Stimulated activated CD8-positive, alpha-beta memory T cell treated with anti-CD3 and anti-CD28 coated beads, Interleukin-4, amount 100 ng/mL, for 4 hours (primary cell): ENCODE measurements around the gene TIMP4.
A peak's percentile ranks its signal among the peaks of the same experiment; 100 is the strongest.

Experiments
- DNase-seq, 2 donors: peaks; one replicate each; pipeline ENCODE4 v3.0.0-alpha.2; 2020; ENCODE audit warnings: low read depth in 2 of 2, low spot score in 1 of 2

Gene TIMP4

DNA sequence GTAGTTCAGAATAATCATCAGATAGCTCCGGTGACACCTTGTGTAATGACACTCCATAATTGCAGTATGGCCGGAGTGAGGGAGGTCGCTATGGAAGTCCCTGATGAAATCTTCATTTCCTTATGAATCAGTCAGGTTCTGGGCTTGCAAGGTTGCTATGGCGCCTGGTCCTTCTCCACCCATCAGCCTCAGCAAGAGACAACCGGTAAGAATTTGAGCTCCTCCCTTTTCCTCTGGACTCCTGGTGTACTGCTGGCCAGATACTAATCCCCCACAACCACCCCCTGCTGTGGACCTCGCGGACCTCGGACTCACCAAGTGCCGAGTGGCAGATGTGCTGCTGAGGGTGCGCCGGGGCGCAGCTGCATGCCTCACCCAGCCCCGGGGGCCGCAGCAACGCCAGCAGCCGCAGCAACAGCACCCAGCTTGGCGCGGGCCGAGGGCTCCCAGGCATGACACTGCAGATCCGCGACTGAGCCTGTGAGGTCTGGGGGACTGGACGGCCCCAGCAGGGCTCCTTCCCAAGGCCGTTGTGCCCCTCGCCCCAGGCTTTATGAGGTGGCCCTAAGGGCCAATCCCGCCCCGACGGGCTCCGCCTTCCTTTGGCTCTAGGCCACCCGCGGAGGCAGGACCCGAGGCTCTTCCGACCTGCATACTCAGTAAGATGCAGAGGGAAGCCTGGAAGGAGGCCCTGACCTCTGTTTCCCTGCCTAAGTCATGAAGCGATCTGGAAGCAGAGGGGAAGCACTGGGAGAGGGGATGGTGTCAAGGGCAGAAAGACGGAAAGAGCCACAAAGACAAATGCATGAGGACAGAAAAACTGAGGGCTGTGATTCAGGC, at the start of gene TIMP4:
TSS of gene TIMP4 (minus strand) at position 526 of the 840 bp plus-strand sequence. CDS start at position 454, 72 bp downstream.
- DNase-seq, result no peak

DNA sequence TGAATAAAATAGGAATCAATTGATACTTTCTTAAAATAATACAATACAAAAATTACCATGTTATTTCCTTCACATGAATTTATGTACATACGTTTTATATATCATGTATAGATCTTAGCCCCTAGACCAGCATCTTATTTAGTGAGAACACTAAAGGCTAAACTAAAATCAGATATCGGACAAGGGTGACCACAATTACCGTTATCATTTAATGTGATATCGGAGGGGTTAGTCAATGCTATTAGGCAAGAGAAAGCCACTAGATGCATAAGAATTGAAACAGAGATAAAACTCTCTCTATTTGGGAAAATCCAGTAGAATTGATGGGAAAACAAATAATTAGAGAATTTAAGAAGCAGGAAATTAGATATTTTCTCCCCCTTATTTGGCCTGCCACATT, 46.5 kb upstream of the TIMP4 start:
- no peak for DNase-seq

- no peak for DNase-seq
Observed at GRCh38 chr3:12201813-12202212, 43.1 kb upstream of the TIMP4 start.

DNA sequence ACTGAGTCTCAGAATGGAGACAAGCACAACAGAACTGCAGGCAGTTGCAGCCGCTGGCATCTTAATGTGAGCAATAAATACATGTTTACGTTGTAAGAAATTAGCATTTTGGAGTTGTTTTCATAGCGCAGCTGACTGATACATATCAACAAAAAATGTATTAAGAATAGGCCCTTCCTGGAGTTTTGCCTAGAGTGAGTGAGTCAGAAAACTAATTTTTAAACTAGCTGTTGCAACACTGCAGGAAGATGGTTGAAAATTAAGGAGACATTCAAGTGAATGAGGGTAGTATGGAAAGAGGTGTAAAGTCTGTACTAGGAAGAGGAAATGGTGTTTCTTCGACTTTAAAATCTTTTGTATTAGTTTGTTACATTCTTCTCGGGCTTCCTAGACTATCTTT, 39.6 kb upstream of the TIMP4 start:
- DNase-seq, result no peak

DNA sequence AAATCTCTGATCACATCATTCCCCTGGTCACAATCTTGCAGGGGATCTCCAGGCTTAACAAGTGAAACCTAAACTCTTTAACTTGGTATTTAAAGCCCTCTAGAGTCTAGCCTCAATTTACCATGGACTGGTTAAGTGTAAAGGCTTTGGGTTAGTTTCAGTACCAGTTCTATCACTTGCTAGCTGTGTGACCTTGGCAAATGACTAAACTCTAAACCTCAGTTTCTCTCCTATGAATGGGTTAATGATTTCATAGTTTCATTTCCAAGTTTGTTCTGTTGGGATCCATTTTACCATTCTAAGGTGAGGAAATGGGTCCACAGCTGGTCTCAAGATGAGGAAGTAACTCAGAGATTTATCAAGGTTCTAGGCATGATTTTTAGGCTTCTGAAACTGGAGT, 38.8 kb upstream of the TIMP4 start:
- no peak for DNase-seq

- no peak for DNase-seq
Observed at GRCh38 chr3:12196684-12197083, 38.0 kb upstream of the TIMP4 start.

DNA sequence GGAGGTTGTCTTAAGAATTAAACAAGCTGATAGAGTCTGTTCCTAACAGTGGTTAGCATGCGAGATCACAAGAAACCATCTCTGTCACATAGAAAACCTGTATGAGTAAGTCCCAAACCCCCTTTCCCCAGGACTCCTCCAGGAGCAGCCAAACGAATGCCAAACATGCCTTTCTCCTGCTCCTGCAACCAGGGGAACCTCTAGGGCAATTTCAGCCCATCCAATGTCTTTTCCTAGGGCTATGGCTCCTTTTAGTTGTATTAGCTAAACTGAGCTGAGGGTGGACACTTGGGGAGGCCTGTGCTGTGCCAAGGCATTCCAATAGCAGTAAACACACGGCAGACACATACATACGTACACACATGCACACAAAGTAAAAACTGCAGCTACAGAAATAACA, 36.5 kb upstream of the TIMP4 start:
- no peak for DNase-seq

DNA sequence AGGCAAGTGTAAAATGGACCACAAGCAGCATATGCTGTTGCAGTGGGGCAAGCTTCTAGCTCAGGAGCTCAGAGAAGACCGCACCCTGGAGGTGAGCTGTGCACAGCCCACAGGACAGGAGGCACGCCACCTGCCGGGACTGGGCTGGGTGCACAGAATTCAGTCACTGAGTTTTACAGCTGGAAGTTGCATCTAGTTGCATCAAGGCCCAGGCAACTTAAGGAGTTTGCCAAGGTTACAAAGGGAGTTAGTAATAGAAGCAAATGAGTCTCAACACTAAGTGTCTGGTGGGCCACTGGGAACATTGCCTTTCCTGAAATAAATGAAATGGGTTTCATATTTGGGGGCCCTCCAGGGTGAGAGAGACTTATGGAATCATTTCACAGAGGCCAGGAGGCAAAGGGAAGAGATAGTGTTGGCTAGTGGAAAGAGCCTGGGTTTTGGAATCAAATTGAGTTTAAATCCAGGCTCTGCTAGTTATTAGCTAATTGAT, 36.0 kb upstream of the TIMP4 start:
- no peak for DNase-seq

GRCh38 chr3:12194209-12194608, 35.5 kb upstream of the TIMP4 start:
- DNase-seq, result no peak

- DNase-seq, result no peak
Observed at GRCh38 chr3:12193485-12194165, 34.9 kb upstream of the TIMP4 start.

- DNase-seq, result no peak
Observed at GRCh38 chr3:12192655-12193484, 34.2 kb upstream of the TIMP4 start.

GRCh38 chr3:12192173-12192572, 33.5 kb upstream of the TIMP4 start:
- no peak for DNase-seq

- no peak for DNase-seq
Observed at GRCh38 chr3:12191559-12191958, 32.8 kb upstream of the TIMP4 start.

DNA sequence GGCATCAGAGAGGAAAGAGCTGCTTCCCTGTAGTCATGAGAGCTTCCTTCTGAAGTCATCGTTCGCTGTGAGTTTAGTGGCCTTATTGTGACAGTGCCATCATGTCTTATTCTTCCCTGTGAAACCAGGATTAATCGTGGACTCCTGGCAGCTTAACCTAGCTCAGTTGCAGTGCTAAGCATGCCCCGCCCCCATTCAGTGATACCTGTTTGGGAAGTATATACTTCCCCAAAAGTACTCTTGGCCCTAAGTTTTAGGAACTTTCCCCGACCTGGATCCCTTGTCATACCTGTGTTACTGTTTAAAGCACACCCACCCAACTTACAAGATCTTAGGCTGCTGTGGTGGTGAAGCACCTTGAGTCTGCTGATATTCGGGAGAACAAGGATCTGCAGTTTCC, 32.1 kb upstream of the TIMP4 start:
- no peak for DNase-seq

- DNase-seq, result no peak
Observed at GRCh38 chr3:12190221-12190807, 31.6 kb upstream of the TIMP4 start.

DNA sequence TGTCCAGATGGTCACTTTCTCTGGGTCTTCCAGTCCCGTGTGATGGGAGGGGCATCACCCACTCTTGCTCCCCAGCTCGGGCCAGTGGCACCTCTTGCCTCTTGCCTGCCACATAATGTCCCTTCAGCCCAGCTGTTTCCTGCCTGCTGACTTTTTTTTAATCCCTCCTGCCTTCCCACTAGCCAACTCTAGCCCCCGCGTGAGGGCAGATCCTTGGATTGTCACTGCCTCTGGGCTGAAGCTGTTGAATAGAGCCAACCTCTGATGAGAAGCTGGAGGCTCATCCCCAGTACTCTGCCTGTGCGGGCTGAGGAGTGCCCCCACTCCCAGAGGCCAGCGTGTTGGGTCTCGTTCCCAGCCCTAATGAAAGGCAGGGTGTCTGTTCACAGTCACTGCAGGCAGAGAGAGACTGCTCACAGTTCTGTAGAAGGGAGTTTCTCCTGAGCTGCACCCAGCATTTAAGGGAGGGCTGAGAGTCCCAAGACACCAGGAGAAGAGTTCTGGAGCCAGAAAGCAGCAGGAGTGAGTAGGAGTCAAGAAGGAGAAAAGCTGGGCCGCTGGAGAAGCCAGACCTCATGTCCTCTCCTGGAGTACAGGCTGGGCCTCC, 30.1 kb upstream of the TIMP4 start:
- no peak for DNase-seq

GRCh38 chr3:12188328-12188648, 29.6 kb upstream of the TIMP4 start:
- DNase-seq, result no peak

DNA sequence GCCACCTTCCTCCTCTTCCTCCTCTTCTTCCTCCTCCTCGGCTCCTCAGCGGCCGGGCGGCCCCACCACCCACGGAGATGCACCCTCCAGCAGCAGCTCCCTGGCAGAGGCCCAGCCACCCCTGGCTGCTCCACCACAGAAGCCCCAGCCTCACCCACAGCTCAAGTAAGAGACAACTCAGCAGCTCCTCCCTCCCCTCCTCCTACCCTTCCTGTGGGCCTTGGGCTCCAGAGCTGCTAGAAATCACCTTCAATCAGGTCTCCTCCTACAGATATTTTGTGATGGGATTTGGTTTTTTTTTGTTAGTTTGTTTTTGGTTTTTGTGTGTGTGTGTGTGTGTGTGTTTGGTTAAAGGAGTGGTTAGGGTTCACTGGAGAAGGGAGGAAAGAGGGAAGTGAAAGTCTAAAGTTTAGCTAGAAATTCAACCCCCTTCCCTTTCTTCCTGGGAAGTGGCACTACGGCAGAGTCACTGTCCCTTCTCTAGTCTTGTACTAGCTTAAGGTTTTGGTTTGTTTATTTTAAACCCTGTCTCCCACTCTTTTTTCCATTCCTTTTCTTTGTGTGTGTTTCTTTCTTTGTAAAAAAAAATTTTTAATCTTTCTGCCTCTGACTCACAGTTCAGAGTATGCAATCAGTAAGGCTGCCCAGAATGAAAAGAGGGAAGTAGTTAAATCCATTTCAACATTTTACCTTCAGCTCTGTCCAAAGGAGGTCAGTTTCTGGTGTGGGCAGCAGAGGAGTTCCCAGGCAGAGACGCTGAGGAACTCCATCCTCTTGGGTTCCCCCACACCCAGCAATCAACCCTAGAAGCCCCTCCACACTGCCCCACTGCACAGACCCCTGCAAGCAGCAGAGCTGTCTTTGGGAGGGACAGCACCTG, 29.0 kb upstream of the TIMP4 start:
- DNase-seq, result peak in 1 of 2 donors; percentile 8

DNA sequence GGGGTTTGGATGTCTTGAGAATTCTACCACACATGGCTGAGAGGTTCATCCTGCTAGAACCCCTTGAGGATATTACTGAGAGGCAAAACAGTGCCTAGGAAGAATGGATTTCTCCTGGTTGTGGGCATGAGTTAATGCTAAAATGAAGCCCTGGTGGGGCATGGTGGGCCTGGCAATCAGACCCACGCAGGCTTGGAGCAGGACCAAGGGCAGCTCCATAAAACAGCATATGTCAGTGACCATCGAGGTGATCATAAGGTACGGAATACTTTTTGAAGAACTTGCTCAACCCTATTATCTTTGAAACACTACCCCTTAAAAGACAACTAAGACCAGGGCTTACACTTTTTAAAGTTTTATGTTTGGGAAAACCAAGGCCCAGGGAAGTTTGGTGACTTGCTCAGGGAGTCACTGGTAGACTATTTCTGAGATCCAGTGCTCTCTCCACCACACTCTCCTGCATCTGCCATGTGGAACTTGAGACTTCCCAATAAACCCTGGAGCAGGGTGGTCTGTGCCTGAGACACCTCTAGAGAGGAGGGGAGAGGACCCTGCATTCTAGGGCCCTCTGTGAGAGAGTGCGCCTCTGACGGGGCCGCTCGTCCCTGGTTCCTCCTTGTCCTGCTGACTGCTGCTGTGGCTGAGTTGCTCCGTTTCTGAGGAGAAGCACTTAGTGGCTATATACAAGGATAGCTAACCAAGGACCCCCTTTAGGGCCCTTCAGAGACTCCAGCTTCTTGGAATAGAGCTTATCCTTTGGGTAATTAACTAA, 28.0 kb upstream of the TIMP4 start:
- DNase-seq, result no peak
